ENCODE results near the gene NEDD4L. TPM values are rescaled to one million over a fixed set of nuclear protein-coding genes. Genes with fewer than 3 reads are reported as not detected.

Gene NEDD4L
- polyA plus RNA-seq, 1 of the 3 experiments (the other 2 are of a cell fraction), result 13.2 TPM

- Histone ChIP-seq H3K27me3 (ENCODE audit: insufficient read depth) (no peaks in the 10 kb centered on the region), H3K9me2 (no peaks in the 10 kb centered on the region), H3K79me2 (ENCODE audit: insufficient read depth) (peaks cover 7% of the 10 kb centered on the region; the same call in 1 of the 2 replicates), H3K36me3 (replicated peaks in 1 of 2; ENCODE audit: control insufficient read depth in 1 of 2, insufficient read depth in 2 of 2, low read length in 1 of 2) (no peaks in the 10 kb centered on the region), H3K4me1 (ENCODE audit: control insufficient read depth in 1 of 2, insufficient read depth in 2 of 2, low read depth in 1 of 2, low read length in 1 of 2) (peaks cover 0 to 10% of the 10 kb centered on the region in 2 experiments; a peak in 2 of 4 replicates), H2AFZ (ENCODE audit: low read depth) (no peak overlapping the region), H3F3A (replicated peaks; ENCODE audit: insufficient read depth) (peaks cover 8% of the 10 kb centered on the region), H3K4me3 (ENCODE audit: low read depth in 2 of 2, low read length in 1 of 2) (no peak overlapping the region), H3K9me3 (no peaks in the 10 kb centered on the region), H3K27ac (ENCODE audit: low read depth in 2 of 2, low read length in 1 of 2) (no peak overlapping the region), H4K20me1 (ENCODE audit: insufficient read depth) (no peaks in the 10 kb centered on the region), H3K9ac (no peak overlapping the region), H3K4me2 (no peak overlapping the region)
- 92% methylated on average over 12 of the region's 12 CpGs for WGBS (ENCODE audit: low lambda C conversion rate)
- CTCF ChIA-PET, result interaction anchor here (1.1 to 3.1 kb wide), 5 partner anchors 57 to 95 kb away, joined by 3 to 37 read pairs (median 8); no protein-coding TSS in a partner anchor
- DNase-seq, result no peak
- TF ChIP-seq RXRA (IDR thresholded peaks at IDR 0.05; ENCODE audit: borderline replicate concordance, low read depth), result no peak
- TF ChIP-seq, protein P1, sequence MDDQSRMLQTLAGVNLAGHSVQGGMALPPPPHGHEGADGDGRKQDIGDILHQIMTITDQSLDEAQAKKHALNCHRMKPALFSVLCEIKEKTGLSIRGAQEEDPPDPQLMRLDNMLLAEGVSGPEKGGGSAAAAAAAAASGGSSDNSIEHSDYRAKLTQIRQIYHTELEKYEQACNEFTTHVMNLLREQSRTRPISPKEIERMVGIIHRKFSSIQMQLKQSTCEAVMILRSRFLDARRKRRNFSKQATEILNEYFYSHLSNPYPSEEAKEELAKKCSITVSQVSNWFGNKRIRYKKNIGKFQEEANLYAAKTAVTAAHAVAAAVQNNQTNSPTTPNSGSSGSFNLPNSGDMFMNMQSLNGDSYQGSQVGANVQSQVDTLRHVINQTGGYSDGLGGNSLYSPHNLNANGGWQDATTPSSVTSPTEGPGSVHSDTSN (IDR thresholded peaks at IDR 0.05), result no peak
- no peak for TF ChIP-seq SMC3 (IDR thresholded peaks at IDR 0.05; ENCODE audit: low read depth, low read length)
- no peak for TF ChIP-seq GABPA (IDR thresholded peaks at IDR 0.05; ENCODE audit: low read depth)
- no peak for TF ChIP-seq REST (IDR thresholded peaks at IDR 0.05; ENCODE audit: low read depth, low read length)
- TF ChIP-seq, protein P2, sequence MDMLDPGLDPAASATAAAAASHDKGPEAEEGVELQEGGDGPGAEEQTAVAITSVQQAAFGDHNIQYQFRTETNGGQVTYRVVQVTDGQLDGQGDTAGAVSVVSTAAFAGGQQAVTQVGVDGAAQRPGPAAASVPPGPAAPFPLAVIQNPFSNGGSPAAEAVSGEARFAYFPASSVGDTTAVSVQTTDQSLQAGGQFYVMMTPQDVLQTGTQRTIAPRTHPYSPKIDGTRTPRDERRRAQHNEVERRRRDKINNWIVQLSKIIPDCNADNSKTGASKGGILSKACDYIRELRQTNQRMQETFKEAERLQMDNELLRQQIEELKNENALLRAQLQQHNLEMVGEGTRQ (IDR thresholded peaks at IDR 0.05; ENCODE audit: borderline replicate concordance, low read depth, low read length), result no peak
- no peak for TF ChIP-seq MXI1 (IDR thresholded peaks at IDR 0.05; ENCODE audit: low read depth, low read length)
- POLR2A ChIA-PET, result no interaction called here
Measured at GRCh38 chr18:58046794-58047555, 2.9 kb downstream of the NEDD4L start.

DNA sequence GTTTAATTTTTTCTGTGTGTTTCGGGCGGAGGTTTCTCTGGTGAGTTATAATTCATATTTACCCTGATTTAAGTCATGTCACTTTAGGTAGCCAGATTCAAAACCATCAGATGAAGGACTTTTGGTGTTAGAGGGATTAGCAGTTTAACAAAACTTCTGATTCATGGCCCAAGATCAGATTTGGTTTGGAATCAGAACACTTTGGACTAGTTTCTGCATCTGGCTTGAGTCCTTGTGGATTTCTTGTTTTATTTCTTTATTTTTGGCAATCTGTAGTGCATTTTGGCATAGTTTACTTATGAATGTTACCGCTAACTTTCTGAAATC lies 3.5 kb downstream of the NEDD4L start:
- Histone ChIP-seq H3K36me3 (replicated peaks in 1 of 2; ENCODE audit: control insufficient read depth in 1 of 2, insufficient read depth in 2 of 2, low read length in 1 of 2) (no peaks in the 10 kb centered on the region), H3K4me3 (ENCODE audit: low read depth in 2 of 2, low read length in 1 of 2) (no peak overlapping the region), H4K20me1 (ENCODE audit: insufficient read depth) (no peaks in the 10 kb centered on the region), H3K4me2 (no peak overlapping the region), H3K79me2 (ENCODE audit: insufficient read depth) (peaks cover 7% of the 10 kb centered on the region; the same call in 1 of the 2 replicates), H3F3A (replicated peaks; ENCODE audit: insufficient read depth) (peaks cover 8% of the 10 kb centered on the region), H3K4me1 (ENCODE audit: control insufficient read depth in 1 of 2, insufficient read depth in 2 of 2, low read depth in 1 of 2, low read length in 1 of 2) (peaks cover 0 to 12% of the 10 kb centered on the region in 2 experiments; a peak in 2 of 4 replicates), H3K27ac (ENCODE audit: low read depth in 2 of 2, low read length in 1 of 2) (no peak overlapping the region), H3K27me3 (ENCODE audit: insufficient read depth) (no peaks in the 10 kb centered on the region), H3K9me3 (no peaks in the 10 kb centered on the region), H2AFZ (ENCODE audit: low read depth) (no peak overlapping the region), H3K9ac (no peak overlapping the region), H3K9me2 (no peaks in the 10 kb centered on the region)
- POLR2A ChIA-PET, result no interaction called here
- DNase-seq, result no peak
- CTCF ChIA-PET, result interaction anchor here (1.1 to 2.7 kb wide), 2 partner anchors 57 to 74 kb away, joined by 3 to 8 read pairs; no protein-coding TSS in a partner anchor
- WGBS (ENCODE audit: low lambda C conversion rate), result 99% methylated on average over 3 of the region's 3 CpGs
- TF ChIP-seq MXI1 (IDR thresholded peaks at IDR 0.05; ENCODE audit: low read depth, low read length) (no peak), EP300 (IDR thresholded peaks at IDR 0.05; ENCODE audit: borderline replicate concordance in 1 of 2, low read depth in 1 of 2, low read length in 1 of 2) (no peak), NFIC (IDR thresholded peaks at IDR 0.05; ENCODE audit: borderline replicate concordance) (no peak), RXRA (IDR thresholded peaks at IDR 0.05; ENCODE audit: borderline replicate concordance, low read depth) (no peak), POLR2AphosphoS5 (IDR thresholded peaks at IDR 0.05; ENCODE audit: low read depth, low read length) (no peak), TCF12 (IDR thresholded peaks at IDR 0.05) (no peak), REST (IDR thresholded peaks at IDR 0.05; ENCODE audit: low read depth, low read length) (no peak), RAD21 (IDR thresholded peaks at IDR 0.05; ENCODE audit: low read length) (no peak), SIN3A (IDR thresholded peaks at IDR 0.05; ENCODE audit: borderline replicate concordance, low read depth, low read length) (no peak), TAF1 (IDR thresholded peaks at IDR 0.05; ENCODE audit: borderline replicate concordance, low read depth, low read length) (no peak), JUND (IDR thresholded peaks at IDR 0.05) (no peak)
- TF ChIP-seq, protein P1 (IDR thresholded peaks at IDR 0.05), result no peak

Measured in SK-N-SH (cell line).